Transverse colon (tissue), 4 donors: Measurements from ENCODE around the gene PDLIM7. TPM values are rescaled to one million over a fixed set of nuclear protein-coding genes. Genes with fewer than 3 reads are reported as not detected.

Source experiments
- DNase-seq: peaks from one replicate; pipeline ENCODE4 v3.0.0-alpha.2; 2019
- H3K27ac ChIP-seq, 4 donors: fragments of 200-600 bp; sonication (generic); 2 replicates each; pipeline ENCODE4 v1.5.1; 2016 to 2018; ENCODE audit warnings: inconsistent platforms in 4 of 4
- H3K27me3 ChIP-seq: fragments of 200-600 bp; sonication (generic); 2 replicates; pipeline ENCODE4 v1.5.1; 2017; ENCODE audit warnings: inconsistent platforms
- H3K36me3 ChIP-seq, 4 donors: fragments of 200-600 bp; sonication (generic); 2 replicates each; pipeline ENCODE4 v1.5.1; 2017 to 2019; ENCODE audit warnings: inconsistent platforms in 4 of 4
- H3K4me1 ChIP-seq, 4 donors: fragments of 200-600 bp; sonication (generic); 2 replicates each; pipeline ENCODE4 v1.5.1; 2017 to 2020; ENCODE audit warnings: inconsistent platforms in 4 of 4
- H3K4me3 ChIP-seq, 4 donors: fragments of 200-600 bp; sonication (generic); 1 replicate in 1 of 4; 2 replicates in 3 of 4; pipeline versions ENCODE4 v1.5.1 to v1.6.1; 2017 to 2019; ENCODE audit warnings: inconsistent platforms in 4 of 4
- H3K9me3 ChIP-seq, 2 donors: fragments of 200-600 bp; sonication (generic); 2 replicates each; pipeline ENCODE4 v1.5.1; 2017 to 2019; ENCODE audit warnings: inconsistent platforms in 2 of 2
- EP300 ChIP-seq: sonication (generic); formaldehyde crosslinking; IDR thresholded peaks from one replicate; pipeline ENCODE4 v1.6.1; 2017; ENCODE audit warnings: antibody characterized with exemption, low read depth
- POLR2A ChIP-seq: fragments of 450-650 bp; IDR thresholded peaks from one replicate; pipeline ENCODE4 v1.6.1; 2016; ENCODE audit warnings: antibody characterized with exemption, mild to moderate bottlenecking, moderate library complexity
- POLR2AphosphoS5 ChIP-seq, 3 donors: sonication (generic); formaldehyde crosslinking; IDR thresholded peaks; one replicate each; pipeline ENCODE4 v1.6.1; 2016; ENCODE audit warnings: antibody characterized with exemption in 3 of 3
- WGBS, 2 donors: methylation state at CpG; one replicate each; pipeline ENCODE4 v1.1.5; 2018; ENCODE audit warnings: low coverage in 1 of 2; 5-methylcytosine and 5-hydroxymethylcytosine counted together
- in situ Hi-C, 4 donors: fragments of 200-750 bp; cut with MboI; loops; one replicate each; pipeline versions ENCODE4 v1.15.0 to v1.15.1; 2017; ENCODE audit warnings: low sequenced_read_pairs in 3 of 4, low pct_ligation_motif_present in 1 of 4, low pct_unique_long_range_greater_than_20kb in 1 of 4
- intact Hi-C: fragments of 100-400 bp; cut with DNase I; formaldehyde crosslinking; loops from one replicate; pipeline ENCODE4 v1.15.1; 2023; ENCODE audit warnings: low total_unique reads
- total RNA-seq, 4 donors: library from RNA; depleted of rRNA; stranded (reverse); fragments of >200 nt; gene quantifications; one replicate each; pipeline ENCODE4 v1.1.0, GENCODE V29; 2016
- TF ChIP-seq, protein P1 (sequence below), 5 experiments: fragments of 200-600 bp in 3 of 5; fragments of 450-650 bp in 2 of 5; sonication (generic) in 3 of 5; IDR thresholded peaks; 1 replicate in 2 of 5; 2 replicates in 3 of 5; pipeline ENCODE4 v1.5.1; 2016 to 2017; ENCODE audit warnings: antibody characterized with exemption in 5 of 5, inconsistent platforms in 3 of 5, mild to moderate bottlenecking in 2 of 5, moderate library complexity in 1 of 5

Gene PDLIM7
- total RNA-seq, 4 donors from 2014 or later: 52.6 to 256 (median 78.6) TPM

DNA sequence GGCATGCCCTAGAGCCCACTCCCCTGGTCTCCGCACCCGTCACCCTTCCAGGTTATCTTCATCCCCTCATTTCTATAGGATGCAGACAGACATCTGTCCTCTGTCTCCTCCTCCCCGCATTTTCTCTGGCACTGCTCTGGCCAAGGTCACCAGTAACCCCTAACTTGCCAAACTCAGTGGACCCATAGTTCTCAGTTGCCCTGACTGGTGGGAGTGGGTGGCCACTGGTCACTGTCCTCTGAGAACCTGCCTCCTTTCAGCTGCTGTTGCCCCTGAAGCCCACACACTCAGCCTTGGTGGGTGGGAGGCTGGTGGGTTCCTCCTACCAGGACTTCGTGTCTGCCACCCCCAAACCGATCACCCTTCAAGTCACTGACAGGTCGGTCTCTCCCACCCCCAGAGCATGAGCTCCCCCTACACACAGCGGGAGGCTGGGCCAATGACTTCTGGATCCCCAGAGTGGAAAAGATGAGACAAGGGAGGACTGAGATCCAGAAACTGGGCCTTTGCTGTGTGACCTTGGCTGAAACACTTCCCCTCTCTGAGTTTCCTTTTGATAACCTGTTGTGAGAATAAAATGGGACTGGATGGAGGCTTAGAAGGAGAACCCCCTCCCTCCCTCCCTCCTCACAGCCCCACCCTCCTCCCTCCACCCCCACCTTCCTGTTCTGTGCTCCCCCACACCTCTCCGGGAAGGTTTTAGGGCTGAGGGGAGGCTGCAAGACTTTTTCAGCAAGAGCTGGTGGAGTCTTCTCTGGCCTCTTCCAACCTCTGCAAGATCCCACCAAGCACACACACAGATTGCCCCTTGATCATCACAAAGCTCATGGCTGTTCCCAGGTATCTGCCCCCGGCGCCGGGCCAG lies 21.6 kb downstream of the PDLIM7 start:
- no peak for DNase-seq
- in situ Hi-C loops (no loop called here), intact Hi-C loops (no loop called here)
- Histone ChIP-seq H3K36me3 (no peaks in the 10 kb centered on the region), H3K9me3 (no peaks in the 10 kb centered on the region), H3K4me1 (peaks cover 28 to 47% (median 35%) of the 10 kb centered on the region in 4 donors), H3K27me3 (peaks cover 14% of the 10 kb centered on the region), H3K4me3 (no peak overlapping the region), H3K27ac (peak overlapping the region in 3 of 4 donors; percentile 26 to 91 (median 82))
- TF ChIP-seq POLR2A (no peak), POLR2AphosphoS5 (IDR thresholded peaks at IDR 0.05) (no peak), EP300 (no peak)
- TF ChIP-seq, protein P1, sequence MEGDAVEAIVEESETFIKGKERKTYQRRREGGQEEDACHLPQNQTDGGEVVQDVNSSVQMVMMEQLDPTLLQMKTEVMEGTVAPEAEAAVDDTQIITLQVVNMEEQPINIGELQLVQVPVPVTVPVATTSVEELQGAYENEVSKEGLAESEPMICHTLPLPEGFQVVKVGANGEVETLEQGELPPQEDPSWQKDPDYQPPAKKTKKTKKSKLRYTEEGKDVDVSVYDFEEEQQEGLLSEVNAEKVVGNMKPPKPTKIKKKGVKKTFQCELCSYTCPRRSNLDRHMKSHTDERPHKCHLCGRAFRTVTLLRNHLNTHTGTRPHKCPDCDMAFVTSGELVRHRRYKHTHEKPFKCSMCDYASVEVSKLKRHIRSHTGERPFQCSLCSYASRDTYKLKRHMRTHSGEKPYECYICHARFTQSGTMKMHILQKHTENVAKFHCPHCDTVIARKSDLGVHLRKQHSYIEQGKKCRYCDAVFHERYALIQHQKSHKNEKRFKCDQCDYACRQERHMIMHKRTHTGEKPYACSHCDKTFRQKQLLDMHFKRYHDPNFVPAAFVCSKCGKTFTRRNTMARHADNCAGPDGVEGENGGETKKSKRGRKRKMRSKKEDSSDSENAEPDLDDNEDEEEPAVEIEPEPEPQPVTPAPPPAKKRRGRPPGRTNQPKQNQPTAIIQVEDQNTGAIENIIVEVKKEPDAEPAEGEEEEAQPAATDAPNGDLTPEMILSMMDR (IDR thresholded peaks at IDR 0.05): no peak
- WGBS, 2 donors: 60 to 65% methylated on average over 4 to 11 of the region's 11 CpGs

DNA sequence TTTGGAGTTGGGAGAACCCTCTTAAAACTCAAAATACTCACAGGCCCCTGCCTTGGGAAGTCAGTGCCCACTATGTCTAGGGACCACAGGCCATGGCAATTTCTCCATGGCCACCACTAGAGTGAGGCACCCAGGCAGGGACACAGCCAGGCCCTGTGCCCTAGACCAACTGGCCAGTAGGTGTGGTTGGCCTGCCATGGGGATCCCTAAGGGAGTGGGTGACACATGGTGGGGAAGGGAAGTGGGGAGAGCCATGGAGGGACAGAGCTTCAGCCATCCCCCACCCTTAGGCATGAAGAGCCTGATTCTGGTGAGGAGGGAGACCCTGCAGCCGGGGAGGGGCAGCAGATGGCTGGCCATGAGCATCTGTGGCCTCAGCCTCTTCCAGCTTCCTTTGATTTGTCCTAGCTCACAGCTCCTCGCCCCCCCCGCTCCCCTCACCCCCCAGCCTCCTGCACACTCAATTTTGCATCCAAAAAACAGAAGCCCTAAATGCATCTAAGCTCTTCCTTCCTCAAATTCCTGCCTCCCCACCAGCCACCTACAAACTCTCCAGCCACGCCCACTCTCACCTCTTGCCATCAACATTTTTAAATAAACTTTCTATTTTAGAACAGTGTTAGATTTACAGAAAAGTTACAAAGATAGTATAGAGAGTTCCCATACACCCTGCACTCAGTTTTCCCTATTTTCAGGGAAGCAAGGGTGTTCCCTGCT lies 22.4 kb downstream of the PDLIM7 start:
- Histone ChIP-seq H3K4me1 (peaks cover 28 to 46% (median 33%) of the 10 kb centered on the region in 4 donors), H3K27me3 (peaks cover 14% of the 10 kb centered on the region), H3K27ac (peak overlapping the region in 3 of 4 donors; percentile 78 to 91 (median 86)), H3K36me3 (no peaks in the 10 kb centered on the region), H3K9me3 (no peaks in the 10 kb centered on the region), H3K4me3 (no peak overlapping the region)
- TF ChIP-seq, protein P1 (IDR thresholded peaks at IDR 0.05): no peak
- no peak for TF ChIP-seq POLR2A
- in situ Hi-C loops: loop anchor here in 1 of 4 donors (25.0 kb wide), 1 partner anchor 163 kb away; the partner anchor contains the start of genes MXD3, PRELID1 and RAB24
- DNase-seq: no peak
- 43 to 63% methylated on average over 1 to 4 of the region's 4 CpGs for WGBS, 2 donors
- intact Hi-C loops: no loop called here

DNA sequence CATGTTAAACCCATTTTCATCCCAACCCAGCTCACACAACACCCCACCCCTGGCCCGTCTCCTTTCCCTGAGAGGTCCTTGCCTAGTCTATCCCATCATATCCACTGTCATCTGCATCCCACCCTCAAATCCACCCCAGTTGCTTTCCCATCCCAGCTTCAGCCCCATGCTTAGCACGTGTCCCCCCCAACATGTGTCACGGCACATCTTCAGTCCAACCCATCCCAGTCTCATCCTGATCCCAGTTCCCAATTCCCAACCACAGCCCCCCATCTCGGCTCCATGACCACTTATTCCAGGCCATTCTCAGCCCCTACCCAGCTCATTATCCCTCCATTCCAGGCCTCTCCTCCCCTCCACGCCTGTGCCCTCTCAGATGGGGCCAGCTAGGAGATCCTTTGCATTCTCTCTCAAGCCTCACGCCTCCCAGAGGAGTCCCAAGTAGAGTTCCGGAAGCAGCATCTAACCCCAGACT lies 23.4 kb downstream of the PDLIM7 start:
- TF ChIP-seq, protein P1 (IDR thresholded peaks at IDR 0.05): no peak
- TF ChIP-seq EP300 (no peak), POLR2A (no peak), POLR2AphosphoS5 (IDR thresholded peaks at IDR 0.05) (no peak)
- intact Hi-C loops: no loop called here
- Histone ChIP-seq H3K4me1 (peaks cover 21 to 42% (median 24%) of the 10 kb centered on the region in 4 donors), H3K36me3 (no peaks in the 10 kb centered on the region), H3K27ac (peak overlapping the region; percentile 78 to 91 (median 83)), H3K9me3 (no peaks in the 10 kb centered on the region), H3K4me3 (peak overlapping the region in 1 of 4 donors; percentile 77), H3K27me3 (peaks cover 14% of the 10 kb centered on the region)
- 48 to 49% methylated on average over 4 to 7 of the region's 7 CpGs for WGBS, 2 donors
- no peak for DNase-seq
- in situ Hi-C loops: loop anchor here in 1 of 4 donors (25.0 kb wide), 1 partner anchor 162 kb away; the partner anchor contains the start of genes MXD3, PRELID1 and RAB24
